ENCODE data around the gene SUGCT.

- TF ChIP-seq POLR2AphosphoS5 (IDR thresholded peaks at IDR 0.05; ENCODE audit: low read depth, low read length): no peak
- TF ChIP-seq REST (IDR thresholded peaks at IDR 0.05; ENCODE audit: insufficient read depth in 1 of 2, low read depth in 2 of 2, low read length in 2 of 2): no peak
- TF ChIP-seq SIN3A (IDR thresholded peaks at IDR 0.05; ENCODE audit: borderline replicate concordance, insufficient read depth, low read length): no peak
- no peak for TF ChIP-seq TAF1 (IDR thresholded peaks at IDR 0.05; ENCODE audit: borderline replicate concordance, insufficient read depth, low read length)
Observed at GRCh38 chr7:40694026-40694809, 559.4 kb downstream of the SUGCT start.
